OCI-LY3 (cell line): ENCODE measurements around the gene NR2C2AP.
"Not testable (repeated sequence)": the region's sequence is repeated elsewhere in the genome, so short reads cannot be mapped to it uniquely, and the experiment has no call there.

Experiments
- H2AFZ ChIP-seq: fragments of 200-600, 300-600 bp; shearing (Covaris generic); 2 replicates; pipeline ENCODE4 v1.6.0; 2014; ENCODE audit warnings: antibody characterized with exemption, low read depth, low read length
- H3K27ac ChIP-seq: fragments of 200-600, 300-600 bp; sonication (generic); 2 replicates; pipeline ENCODE4 v1.5.1; 2014; ENCODE audit warnings: mild to moderate bottlenecking, low read length, moderate library complexity, mixed read lengths
- H3K27me3 ChIP-seq: fragments of 200-600, 300-600 bp; sonication (generic); 2 replicates; pipeline ENCODE4 v1.6.1; 2014; ENCODE audit warnings: low read depth, low read length, mixed read lengths
- H3K36me3 ChIP-seq: fragments of 200-600, 300-600 bp; sonication (generic); replicated peaks from 2 replicates; pipeline ENCODE3; 2014; ENCODE audit warnings: low read depth, low read length, mixed read lengths
- H3K4me1 ChIP-seq: fragments of 300-600, 200-600 bp; sonication (generic); 2 replicates; pipeline ENCODE4 v1.6.1; 2014; ENCODE audit warnings: low read length, mixed read lengths
- H3K4me2 ChIP-seq: fragments of 200-600, 300-600 bp; sonication (generic); 2 replicates; pipeline ENCODE4 v1.6.1; 2014; ENCODE audit warnings: low read length, mixed read lengths
- H3K4me3 ChIP-seq: fragments of 300-600, 200-600 bp; sonication (generic); 2 replicates; pipeline ENCODE4 v1.5.1; 2014; ENCODE audit warnings: antibody characterized with exemption, mild to moderate bottlenecking, low read length, moderate library complexity
- H3K79me2 ChIP-seq: fragments of 300-600, 200-600 bp; shearing (Covaris generic); 2 replicates; pipeline ENCODE4 v1.6.1; 2014; ENCODE audit warnings: mild to moderate bottlenecking, low read length, mixed read lengths
- H3K9ac ChIP-seq: fragments of 300-600, 200-600 bp; shearing (Covaris generic); 2 replicates; pipeline ENCODE4 v1.6.0; 2014; ENCODE audit warnings: mild to moderate bottlenecking, low read length, moderate library complexity
- H3K9me3 ChIP-seq: fragments of 200-600, 300-600 bp; shearing (Covaris generic); 2 replicates; pipeline ENCODE4 v1.6.1; 2014; ENCODE audit warnings: low read length, mixed read lengths; ENCODE audit not compliant: insufficient read depth
- H4K20me1 ChIP-seq: fragments of 200-600, 300-600 bp; sonication (generic); 2 replicates; pipeline ENCODE4 v1.6.1; 2016; ENCODE audit warnings: low read length, mixed read lengths; ENCODE audit not compliant: insufficient read depth
- CTCF ChIP-seq: fragments of 200-600, 300-600 bp; sonication (generic); IDR thresholded peaks from 2 replicates; pipeline ENCODE4 v1.5.1; 2014; ENCODE audit warnings: antibody characterized with exemption, low read length, low read depth
- EZH2phosphoT487 ChIP-seq: fragments of 200-600 bp; shearing (Covaris generic); IDR thresholded peaks from 2 replicates; pipeline ENCODE4 v1.6.1; 2018; ENCODE audit warnings: antibody characterized with exemption, mixed run types, low read depth

Gene NR2C2AP

DNA sequence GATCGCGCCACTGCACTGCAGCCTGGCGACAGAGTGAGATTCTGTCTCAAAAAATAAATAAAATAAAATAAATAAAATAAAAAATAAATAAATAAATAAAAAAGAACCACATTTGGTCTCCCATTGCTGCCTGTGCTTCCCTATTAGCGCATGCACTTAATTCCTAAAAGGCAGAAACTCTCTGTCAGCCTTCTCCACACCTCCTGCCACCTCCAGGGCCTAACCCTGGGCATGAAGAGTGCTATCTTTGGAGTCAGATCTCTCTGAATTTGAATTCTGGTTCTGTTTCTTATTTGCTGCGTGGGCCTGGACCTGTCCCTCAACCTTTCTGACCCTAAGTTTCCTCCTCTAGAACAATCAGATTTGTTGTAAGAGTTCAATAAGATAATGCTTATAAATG is 19.8 kb upstream of the NR2C2AP start:
- H3K9ac ChIP-seq, result no peak overlapping the region
- H3K36me3 ChIP-seq, result no peaks in the 10 kb centered on the region
- H2AFZ ChIP-seq, result no peak overlapping the region
- no peaks in the 10 kb centered on the region for H3K79me2 ChIP-seq
- H3K4me1 ChIP-seq, result no peaks in the 10 kb centered on the region
- no peak overlapping the region for H3K4me2 ChIP-seq
- TF ChIP-seq EZH2phosphoT487, result no peak
- no peak for TF ChIP-seq CTCF
- no peaks in the 10 kb centered on the region for H3K9me3 ChIP-seq
- H3K4me3 ChIP-seq, result no peak overlapping the region
- H3K27me3 ChIP-seq, result no peaks in the 10 kb centered on the region; the same call in 1 of the 2 replicates
- no peaks in the 10 kb centered on the region for H4K20me1 ChIP-seq
- no peak overlapping the region for H3K27ac ChIP-seq

GRCh38 chr19:19221000-19221399 is 17.8 kb upstream of the NR2C2AP start:
- not testable (repeated sequence) for H3K4me3 ChIP-seq, H3K27ac ChIP-seq, H3K9me3 ChIP-seq, H3K36me3 ChIP-seq, H3K4me2 ChIP-seq, H4K20me1 ChIP-seq, H3K4me1 ChIP-seq, H2AFZ ChIP-seq, H3K9ac ChIP-seq, H3K79me2 ChIP-seq
- 0 out of 2 replicates have a peak, but pooled peaks cover 10% of the 10 kb centered on the region for H3K27me3 ChIP-seq

DNA sequence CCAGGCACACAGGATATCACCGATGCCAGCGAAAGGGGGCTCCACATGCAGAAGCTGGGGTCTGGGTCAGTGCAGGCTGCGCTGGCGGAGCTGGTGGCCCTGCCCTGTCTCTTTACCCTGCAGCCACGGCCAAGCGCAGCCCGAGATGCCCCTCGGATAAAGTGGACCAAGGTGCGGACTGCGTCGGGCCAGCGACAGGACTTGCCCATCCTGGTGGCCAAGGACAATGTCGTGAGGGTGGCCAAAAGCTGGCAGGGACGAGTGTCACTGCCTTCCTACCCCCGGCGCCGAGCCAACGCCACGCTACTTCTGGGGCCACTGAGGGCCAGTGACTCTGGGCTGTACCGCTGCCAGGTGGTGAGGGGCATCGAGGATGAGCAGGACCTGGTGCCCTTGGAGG is 15.7 kb upstream of the NR2C2AP start:
- H3K9ac ChIP-seq, result no peak overlapping the region
- no peak overlapping the region for H3K27ac ChIP-seq
- H3K27me3 ChIP-seq, result peaks cover 15% of the 10 kb centered on the region; the same call in 1 of the 2 replicates
- H3K9me3 ChIP-seq, result no peaks in the 10 kb centered on the region
- H3K79me2 ChIP-seq, result no peaks in the 10 kb centered on the region
- H4K20me1 ChIP-seq, result peaks cover 3% of the 10 kb centered on the region; the same call in 1 of the 2 replicates
- H3K4me2 ChIP-seq, result no peak overlapping the region
- no peak overlapping the region for H2AFZ ChIP-seq
- H3K36me3 ChIP-seq, result no peaks in the 10 kb centered on the region
- no peak for TF ChIP-seq EZH2phosphoT487
- TF ChIP-seq CTCF, result no peak
- peaks cover 2% of the 10 kb centered on the region; the same call in 1 of the 2 replicates for H3K4me1 ChIP-seq
- no peak overlapping the region for H3K4me3 ChIP-seq

DNA sequence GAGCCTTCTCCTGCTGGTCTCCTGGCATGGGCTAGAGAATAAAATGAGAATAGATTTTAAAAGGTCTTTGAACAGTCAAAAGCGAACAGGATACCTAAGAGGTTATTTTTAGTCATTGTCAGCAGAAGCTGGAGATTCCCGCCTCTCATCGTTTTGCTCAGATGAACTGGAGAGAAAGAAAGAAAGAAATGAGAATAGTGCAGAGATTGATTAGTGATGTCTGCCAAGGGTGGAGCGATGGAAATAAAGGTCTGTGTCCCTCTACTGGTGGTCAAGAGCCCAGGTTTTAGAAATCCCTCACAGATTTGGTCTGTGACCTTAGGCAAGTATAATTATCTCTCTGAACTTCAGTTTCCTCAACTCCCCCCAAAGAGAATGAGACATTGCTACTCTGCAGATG is 13.9 kb upstream of the NR2C2AP start:
- Histone ChIP-seq H3K27ac (no peak overlapping the region), H3K36me3 (no peaks in the 10 kb centered on the region), H3K79me2 (no peaks in the 10 kb centered on the region), H3K4me2 (no peak overlapping the region), H3K9ac (no peak overlapping the region), H3K4me1 (peaks cover 5% of the 10 kb centered on the region; the same call in 1 of the 2 replicates), H3K27me3 (peaks cover 20% of the 10 kb centered on the region), H2AFZ (no peak overlapping the region), H4K20me1 (peaks cover 3% of the 10 kb centered on the region; the same call in 1 of the 2 replicates), H3K4me3 (no peak overlapping the region), H3K9me3 (no peaks in the 10 kb centered on the region)
- TF ChIP-seq CTCF, result no peak
- no peak for TF ChIP-seq EZH2phosphoT487
